ENCODE data around the gene PTGIS. TPM values are rescaled to one million over a fixed set of nuclear protein-coding genes. Genes with fewer than 3 reads are reported as not detected.

The PTGIS gene
- total and polyA plus RNA-seq, 8 donors, result 4.9 to 84.8 (median 14.9) TPM

DNA sequence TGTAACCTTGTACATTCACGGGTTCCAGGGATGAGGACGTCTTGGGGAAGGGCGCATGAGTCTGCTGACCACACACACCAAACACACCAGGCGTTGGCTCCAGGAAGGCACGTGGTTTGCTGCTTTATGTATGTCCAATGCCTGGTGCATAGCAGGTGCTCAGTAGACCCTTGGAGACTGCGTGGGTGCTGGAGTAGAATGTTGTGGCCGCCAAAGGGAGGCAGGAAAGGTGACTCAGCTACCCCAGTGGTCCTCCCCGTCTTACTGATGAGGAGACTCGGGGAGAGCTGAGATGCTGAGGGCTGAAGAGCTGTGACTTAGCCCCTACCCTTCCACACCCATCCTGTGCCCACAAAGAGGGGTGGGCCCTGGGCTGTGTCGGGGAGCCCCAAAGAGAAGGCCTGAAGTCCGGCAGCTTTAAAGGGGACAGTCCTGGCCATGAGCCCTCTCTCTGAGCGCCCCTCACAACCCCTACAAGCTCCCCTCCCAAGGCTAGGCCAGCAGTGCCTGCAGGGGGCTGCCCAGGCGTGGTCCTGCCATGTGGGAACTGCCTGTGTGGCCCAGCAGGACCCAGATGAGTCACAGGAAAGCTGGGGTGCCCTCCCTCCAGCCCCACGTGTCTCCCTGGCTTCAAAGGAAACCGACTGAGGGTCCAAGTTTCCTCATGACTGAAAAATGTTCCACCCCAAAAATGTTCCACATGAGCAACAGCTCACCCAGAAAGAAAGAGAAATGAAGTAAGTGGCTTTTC lies 28.0 kb upstream of the PTGIS start:
- intact Hi-C loops (cut with DNase I; ENCODE audit: low total_unique reads), result no loop called here
- DNase-seq, result peak in 1 of 2 donors; percentile 50
- peak overlapping the region; percentile 15 to 83 (median 72) for H3K27ac ChIP-seq
- 68 to 79% (median 73%) methylated on average over 13 to 15 of the region's 15 CpGs for WGBS, 5 donors
- H3K9me3 ChIP-seq, result no peaks in the 10 kb centered on the region
- H3K27me3 ChIP-seq, result no peaks in the 10 kb centered on the region
- no peaks in the 10 kb centered on the region for H3K36me3 ChIP-seq
- TF ChIP-seq POLR2A (IDR thresholded peaks at IDR 0.05), result no peak
- no peak for TF ChIP-seq POLR2AphosphoS5 (IDR thresholded peaks at IDR 0.05)
- TF ChIP-seq, protein P1, sequence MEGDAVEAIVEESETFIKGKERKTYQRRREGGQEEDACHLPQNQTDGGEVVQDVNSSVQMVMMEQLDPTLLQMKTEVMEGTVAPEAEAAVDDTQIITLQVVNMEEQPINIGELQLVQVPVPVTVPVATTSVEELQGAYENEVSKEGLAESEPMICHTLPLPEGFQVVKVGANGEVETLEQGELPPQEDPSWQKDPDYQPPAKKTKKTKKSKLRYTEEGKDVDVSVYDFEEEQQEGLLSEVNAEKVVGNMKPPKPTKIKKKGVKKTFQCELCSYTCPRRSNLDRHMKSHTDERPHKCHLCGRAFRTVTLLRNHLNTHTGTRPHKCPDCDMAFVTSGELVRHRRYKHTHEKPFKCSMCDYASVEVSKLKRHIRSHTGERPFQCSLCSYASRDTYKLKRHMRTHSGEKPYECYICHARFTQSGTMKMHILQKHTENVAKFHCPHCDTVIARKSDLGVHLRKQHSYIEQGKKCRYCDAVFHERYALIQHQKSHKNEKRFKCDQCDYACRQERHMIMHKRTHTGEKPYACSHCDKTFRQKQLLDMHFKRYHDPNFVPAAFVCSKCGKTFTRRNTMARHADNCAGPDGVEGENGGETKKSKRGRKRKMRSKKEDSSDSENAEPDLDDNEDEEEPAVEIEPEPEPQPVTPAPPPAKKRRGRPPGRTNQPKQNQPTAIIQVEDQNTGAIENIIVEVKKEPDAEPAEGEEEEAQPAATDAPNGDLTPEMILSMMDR (IDR thresholded peaks at IDR 0.05), result no peak
- TF ChIP-seq EP300 (IDR thresholded peaks at IDR 0.05), result no peak
- no peak overlapping the region for H3K4me3 ChIP-seq
- H3K4me1 ChIP-seq, result peaks cover 23 to 53% (median 36%) of the 10 kb centered on the region in 4 donors

DNA sequence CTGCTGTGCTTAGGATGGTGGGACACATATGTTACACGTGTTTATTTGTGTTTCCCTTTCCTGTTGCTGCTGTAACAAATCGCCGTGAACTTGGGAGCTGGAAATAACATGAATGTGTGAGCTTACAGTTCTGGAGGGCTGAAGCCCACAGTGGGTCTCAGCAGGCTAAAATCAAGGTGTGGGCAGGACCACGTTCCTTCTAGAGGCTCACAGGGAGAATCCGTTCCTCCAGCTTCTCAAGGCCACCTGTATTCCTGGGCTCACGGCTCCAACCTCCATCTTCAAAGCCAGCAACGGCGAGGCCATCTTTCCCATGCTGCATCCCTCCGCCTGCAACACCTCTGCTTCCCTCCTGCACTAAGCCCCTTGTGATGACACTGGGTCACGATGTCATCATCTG lies 27.4 kb upstream of the PTGIS start:
- no peak for DNase-seq
- TF ChIP-seq, protein P1 (IDR thresholded peaks at IDR 0.05), result no peak
- no peak for TF ChIP-seq EP300 (IDR thresholded peaks at IDR 0.05)
- H3K27ac ChIP-seq, result peak overlapping the region; percentile 69 to 83 (median 72)
- 83 to 90% (median 88%) methylated on average over 10 of the region's 10 CpGs for WGBS, 5 donors
- no peaks in the 10 kb centered on the region for H3K9me3 ChIP-seq
- H3K27me3 ChIP-seq, result no peaks in the 10 kb centered on the region
- intact Hi-C loops (cut with DNase I; ENCODE audit: low total_unique reads), result no loop called here
- no peak overlapping the region for H3K4me3 ChIP-seq
- H3K4me1 ChIP-seq, result peaks cover 23 to 55% (median 39%) of the 10 kb centered on the region in 4 donors
- no peaks in the 10 kb centered on the region for H3K36me3 ChIP-seq

DNA sequence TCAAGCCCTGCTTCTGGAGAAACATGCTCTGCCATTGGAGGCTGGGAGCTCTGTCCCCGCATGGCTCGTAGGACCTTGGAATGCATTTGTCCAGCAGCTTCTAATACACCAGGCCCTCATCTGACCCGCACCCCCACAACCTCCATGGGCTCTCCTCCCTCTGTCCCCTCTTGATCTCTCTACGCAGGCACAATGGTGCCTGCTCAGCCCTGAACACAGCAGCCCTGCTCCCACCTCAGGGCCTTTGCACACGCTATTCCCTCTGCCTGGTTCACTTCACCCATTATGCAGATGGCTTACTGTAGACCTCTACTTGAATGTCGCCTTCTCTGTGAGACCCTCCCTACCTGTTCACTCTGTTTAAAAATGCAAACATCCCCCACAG lies 27.0 kb upstream of the PTGIS start:
- no peak for DNase-seq
- H3K4me3 ChIP-seq, result no peak overlapping the region
- no peaks in the 10 kb centered on the region for H3K27me3 ChIP-seq
- no peaks in the 10 kb centered on the region for H3K36me3 ChIP-seq
- peak overlapping the region; percentile 69 to 83 (median 72) for H3K27ac ChIP-seq
- WGBS, 5 donors, result 85 to 88% (median 87%) methylated on average over 5 to 6 of the region's 6 CpGs
- H3K9me3 ChIP-seq, result no peaks in the 10 kb centered on the region
- no peak for TF ChIP-seq POLR2AphosphoS5 (IDR thresholded peaks at IDR 0.05)
- no peak for TF ChIP-seq EP300 (IDR thresholded peaks at IDR 0.05)
- TF ChIP-seq POLR2A (IDR thresholded peaks at IDR 0.05), result no peak
- TF ChIP-seq, protein P1 (IDR thresholded peaks at IDR 0.05), result no peak
- intact Hi-C loops (cut with DNase I; ENCODE audit: low total_unique reads), result no loop called here
- H3K4me1 ChIP-seq, result peaks cover 23 to 55% (median 39%) of the 10 kb centered on the region in 4 donors

DNA sequence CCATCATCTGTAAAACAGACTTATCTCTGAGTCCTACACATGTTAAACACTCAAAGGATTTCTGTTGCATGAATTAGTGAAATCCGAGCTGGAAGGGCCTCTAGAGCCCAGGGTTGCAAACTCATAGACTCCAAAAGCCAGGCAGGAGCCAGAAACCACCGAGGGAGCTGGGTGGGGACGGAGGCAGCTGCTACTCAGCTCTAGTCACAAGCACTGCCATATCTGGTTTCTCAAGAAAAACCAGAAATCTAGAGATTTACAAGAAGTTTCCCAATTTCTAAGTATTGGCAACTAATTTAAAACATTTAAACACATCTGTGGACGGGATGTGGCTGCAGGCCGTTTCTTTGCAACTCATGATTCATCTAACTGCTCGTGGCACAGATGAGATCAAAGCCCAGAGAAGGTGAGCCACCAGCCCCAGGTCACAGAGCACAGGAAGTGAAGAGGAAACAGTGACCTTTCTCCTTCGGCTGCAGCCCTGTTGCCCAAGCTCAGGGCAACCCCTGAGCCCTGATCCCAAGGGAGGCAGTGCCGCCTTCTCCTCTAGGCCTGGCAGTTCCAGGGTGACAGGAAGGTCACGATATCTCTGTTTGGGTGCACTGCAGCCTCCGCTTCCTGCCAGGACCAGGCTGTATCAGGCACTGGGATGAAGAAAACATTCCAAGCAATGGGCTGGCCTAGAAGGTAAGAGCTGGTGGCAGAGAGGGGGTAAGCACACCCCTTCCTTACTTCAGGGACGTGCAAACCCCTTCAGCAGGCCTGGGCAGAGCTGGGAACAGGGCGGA lies 26.4 kb upstream of the PTGIS start:
- no peak overlapping the region for H3K4me3 ChIP-seq
- no peaks in the 10 kb centered on the region for H3K36me3 ChIP-seq
- intact Hi-C loops (cut with DNase I; ENCODE audit: low total_unique reads), result no loop called here
- H3K9me3 ChIP-seq, result no peaks in the 10 kb centered on the region
- no peaks in the 10 kb centered on the region for H3K27me3 ChIP-seq
- peak; percentile 73 to 77 for DNase-seq
- 22 to 38% (median 27%) methylated on average over 12 of the region's 12 CpGs for WGBS, 5 donors
- TF ChIP-seq POLR2AphosphoS5 (IDR thresholded peaks at IDR 0.05), result peak; percentile 8 to 83 (median 55)
- TF ChIP-seq POLR2A (IDR thresholded peaks at IDR 0.05), result no peak
- H3K4me1 ChIP-seq, result peaks cover 23 to 55% (median 39%) of the 10 kb centered on the region in 4 donors
- peak overlapping the region; percentile 69 to 83 (median 72) for H3K27ac ChIP-seq
